Astrocyte (in vitro differentiated cells and primary cell): ENCODE data around the gene CDH19. TPM values are rescaled to one million over a fixed set of nuclear protein-coding genes. Genes with fewer than 3 reads are reported as not detected.

Experiments
- DNase-seq: peaks from one replicate; pipeline ENCODE4 v3.0.0-alpha.2; 2010; ENCODE audit warnings: low read depth
- FAIRE-seq: peaks from 2 replicates; lab custom pipeline; 2011; peaks lifted over from hg19 to GRCh38; lab: Jason Lieb, UNC
- H2AFZ ChIP-seq: 2 replicates; pipeline ENCODE4 v1.6.0; 2012; ENCODE audit warnings: low read depth, low read length, inconsistent platforms
- H3K27ac ChIP-seq: 2 replicates; pipeline ENCODE4 v1.5.1; 2011; ENCODE audit warnings: low read depth, low read length, inconsistent platforms
- H3K27me3 ChIP-seq: 2 replicates; pipeline ENCODE4 v1.6.0; 2011; ENCODE audit warnings: low read length, inconsistent platforms; ENCODE audit not compliant: insufficient read depth
- H3K36me3 ChIP-seq: 2 replicates; pipeline ENCODE4 v1.5.1; 2011; ENCODE audit warnings: low read length, inconsistent platforms; ENCODE audit not compliant: insufficient read depth
- H3K4me1 ChIP-seq: 2 replicates; pipeline ENCODE4 v1.5.1; 2011; ENCODE audit warnings: low read length, inconsistent platforms; ENCODE audit not compliant: insufficient read depth
- H3K4me2 ChIP-seq: 2 replicates; pipeline ENCODE4 v1.6.0; 2012; ENCODE audit warnings: low read length, inconsistent platforms
- H3K4me3 ChIP-seq: 2 replicates; pipeline ENCODE4 v1.5.1; 2011; ENCODE audit warnings: low read depth, mild to moderate bottlenecking, low read length, inconsistent platforms; ENCODE audit not compliant: insufficient read depth
- H3K79me2 ChIP-seq: 2 replicates; pipeline ENCODE4 v1.6.0; 2012; ENCODE audit warnings: mild to moderate bottlenecking, low read length, inconsistent platforms; ENCODE audit not compliant: insufficient read depth
- H3K9ac ChIP-seq: 2 replicates; pipeline ENCODE4 v1.6.0; 2012; ENCODE audit warnings: mild to moderate bottlenecking, low read length, inconsistent platforms
- H3K9me3 ChIP-seq: 2 replicates; pipeline ENCODE4 v1.5.1; 2012; ENCODE audit warnings: low read depth, mild to moderate bottlenecking, low read length, inconsistent platforms; ENCODE audit not compliant: insufficient read depth
- H4K20me1 ChIP-seq: 2 replicates; pipeline ENCODE4 v1.6.0; 2012; ENCODE audit warnings: low read length, inconsistent platforms; ENCODE audit not compliant: insufficient read depth
- H3K27ac Mint-ChIP-seq: one replicate; pipeline ENCODE4 v1.8.0; 2021; ENCODE audit warnings: mild to moderate bottlenecking, mixed read lengths; ENCODE audit not compliant: unreplicated experiment
- H3K27me3 Mint-ChIP-seq: one replicate; pipeline ENCODE4 v1.8.0; 2021; ENCODE audit warnings: low read depth, mixed read lengths; ENCODE audit not compliant: unreplicated experiment
- H3K36me3 Mint-ChIP-seq: one replicate; pipeline ENCODE4 v1.8.0; 2021; ENCODE audit warnings: low read depth, mixed read lengths; ENCODE audit not compliant: unreplicated experiment
- H3K4me1 Mint-ChIP-seq: one replicate; pipeline ENCODE4 v1.8.0; 2021; ENCODE audit warnings: low read depth, mixed read lengths; ENCODE audit not compliant: unreplicated experiment
- H3K4me3 Mint-ChIP-seq: one replicate; pipeline ENCODE4 v1.8.0; 2021; ENCODE audit warnings: mild to moderate bottlenecking, moderate library complexity, mixed read lengths; ENCODE audit not compliant: unreplicated experiment
- H3K9me3 Mint-ChIP-seq: one replicate; pipeline ENCODE4 v1.8.0; 2021; ENCODE audit warnings: mild to moderate bottlenecking, mixed read lengths; ENCODE audit not compliant: unreplicated experiment
- CTCF ChIP-seq: IDR thresholded peaks from 2 replicates; pipeline ENCODE4 v1.5.1; 2011; ENCODE audit warnings: low read depth, mild to moderate bottlenecking, inconsistent platforms, low read length, moderate library complexity; ENCODE audit not compliant: insufficient read depth
- EZH2 ChIP-seq: IDR thresholded peaks from 2 replicates; pipeline ENCODE4 v1.6.1; 2012; ENCODE audit warnings: mild to moderate bottlenecking, low read length, inconsistent platforms; ENCODE audit not compliant: insufficient read depth
- total RNA-seq: library from RNA; stranded (reverse); gene quantifications from 2 replicates; pipeline ENCODE4 v1.2.1, GENCODE V29; 2021

CDH19 gene
- total RNA-seq, 1 donor from 2014 or later, result not detected

GRCh38 chr18:66621816-66622576 lies 18.1 kb upstream of the CDH19 start:
- no peak for FAIRE-seq
- Mint-ChIP-seq H3K9me3 (no peaks in the 10 kb centered on the region), H3K27ac (no peak overlapping the region), H3K27me3 (no peaks in the 10 kb centered on the region), H3K4me3 (no peak overlapping the region), H3K36me3 (no peaks in the 10 kb centered on the region), H3K4me1 (no peaks in the 10 kb centered on the region)
- no peak overlapping the region for H3K4me2 ChIP-seq
- H3K27me3 ChIP-seq, result no peaks in the 10 kb centered on the region
- H3K9me3 ChIP-seq, result no peaks in the 10 kb centered on the region
- no peak overlapping the region for H2AFZ ChIP-seq
- no peak overlapping the region for H3K27ac ChIP-seq
- TF ChIP-seq EZH2 (no peak), CTCF (no peak)
- no peak for DNase-seq
- H3K9ac ChIP-seq, result no peak overlapping the region
- no peaks in the 10 kb centered on the region for H3K4me1 ChIP-seq
- H3K79me2 ChIP-seq, result no peaks in the 10 kb centered on the region
- H4K20me1 ChIP-seq, result no peaks in the 10 kb centered on the region
- no peaks in the 10 kb centered on the region for H3K36me3 ChIP-seq
- H3K4me3 ChIP-seq, result no peak overlapping the region

- DNase-seq, result no peak
These were observed 12.7 kb upstream of the CDH19 start for GRCh38 chr18:66616523-66616983.

More at GRCh38 chr18:66616523-66616983, 12.7 kb upstream of the CDH19 start:
- Mint-ChIP-seq H3K36me3 (no peaks in the 10 kb centered on the region), H3K27me3 (no peaks in the 10 kb centered on the region), H3K4me1 (no peaks in the 10 kb centered on the region), H3K27ac (no peak overlapping the region), H3K9me3 (no peaks in the 10 kb centered on the region), H3K4me3 (no peak overlapping the region)
- Histone ChIP-seq H3K79me2 (no peaks in the 10 kb centered on the region), H3K9me3 (no peaks in the 10 kb centered on the region), H3K4me2 (no peak overlapping the region), H3K9ac (no peak overlapping the region), H3K27ac (no peak overlapping the region), H4K20me1 (no peaks in the 10 kb centered on the region), H2AFZ (peak overlapping the region; percentile 30), H3K36me3 (no peaks in the 10 kb centered on the region), H3K4me1 (no peaks in the 10 kb centered on the region), H3K27me3 (no peaks in the 10 kb centered on the region), H3K4me3 (no peak overlapping the region)
- FAIRE-seq, result no peak
- TF ChIP-seq EZH2, result no peak
- no peak for TF ChIP-seq CTCF
